ENCODE data around the gene CPA3.

CPA3 gene, protein sequence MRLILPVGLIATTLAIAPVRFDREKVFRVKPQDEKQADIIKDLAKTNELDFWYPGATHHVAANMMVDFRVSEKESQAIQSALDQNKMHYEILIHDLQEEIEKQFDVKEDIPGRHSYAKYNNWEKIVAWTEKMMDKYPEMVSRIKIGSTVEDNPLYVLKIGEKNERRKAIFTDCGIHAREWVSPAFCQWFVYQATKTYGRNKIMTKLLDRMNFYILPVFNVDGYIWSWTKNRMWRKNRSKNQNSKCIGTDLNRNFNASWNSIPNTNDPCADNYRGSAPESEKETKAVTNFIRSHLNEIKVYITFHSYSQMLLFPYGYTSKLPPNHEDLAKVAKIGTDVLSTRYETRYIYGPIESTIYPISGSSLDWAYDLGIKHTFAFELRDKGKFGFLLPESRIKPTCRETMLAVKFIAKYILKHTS

GRCh38 chr3:148865049-148865448, at the start of gene CPA3:
Gene CPA3, plus strand, starts transcription at chr3:148865296. Its CDS starts 12 bp downstream, at chr3:148865308.
- Histone ChIP-seq H3K36me3 (ENCODE audit: control insufficient read depth in 2 of 2, insufficient read depth in 2 of 2, low read length in 2 of 2) (no peaks in the 10 kb centered on the region), H3K9me3 (ENCODE audit: control insufficient read depth in 2 of 2, low read length in 2 of 2) (no peaks in the 10 kb centered on the region), H3K27ac (ENCODE audit: low read length) (no peak within 1 kb of the TSS), H3K27me3 (ENCODE audit: control insufficient read depth in 1 of 2, insufficient read depth in 2 of 2, low read length in 2 of 2) (no peaks in the 10 kb centered on the region), H3K4me3 (ENCODE audit: low read length in 2 of 2) (no peak within 1 kb of the TSS), H3K9ac (ENCODE audit: low read length in 2 of 2) (no peak within 1 kb of the TSS), H3K4me1 (ENCODE audit: control insufficient read depth, insufficient read depth, low read length) (no peaks in the 10 kb centered on the region)

DNA sequence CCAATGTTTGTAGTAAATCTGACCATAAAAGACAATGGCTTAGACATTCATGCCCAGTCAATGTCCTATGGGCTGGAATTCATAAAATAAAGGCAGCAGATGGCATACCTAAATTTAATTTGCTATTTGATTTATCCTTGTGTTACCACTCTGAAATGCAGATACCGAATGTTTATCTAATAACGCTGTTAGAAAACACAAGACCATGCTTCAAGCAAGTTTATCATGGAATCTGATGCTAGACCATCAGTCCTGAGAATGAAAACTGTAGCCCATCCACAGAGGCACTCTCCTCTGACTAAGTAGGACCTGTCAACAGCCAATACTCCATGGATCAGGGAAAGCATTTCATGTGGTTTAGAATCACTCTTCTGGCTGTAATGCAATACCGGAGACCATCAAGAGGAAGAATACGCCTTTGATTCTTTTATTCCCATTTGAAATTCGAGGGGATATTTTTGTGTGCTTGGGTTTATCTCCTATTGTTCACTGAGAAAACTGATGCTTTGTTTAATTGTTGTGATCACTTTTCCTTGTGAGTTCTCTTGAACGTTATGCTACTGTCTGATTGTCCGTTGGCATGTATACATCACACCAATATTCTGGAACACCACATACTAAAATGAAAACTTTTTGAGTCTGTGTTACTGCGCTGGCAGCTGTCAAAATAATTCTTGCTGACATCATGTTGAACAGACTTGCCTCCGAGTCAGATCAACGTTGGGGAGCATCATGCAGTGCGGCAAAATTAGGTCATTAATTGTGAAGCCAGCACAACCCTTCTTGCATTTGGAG, 49.6 kb upstream of the CPA3 start:
- Histone ChIP-seq H3K4me3 (ENCODE audit: low read length in 2 of 2) (no peak overlapping the region), H3K4me1 (ENCODE audit: control insufficient read depth, insufficient read depth, low read length) (no peaks in the 10 kb centered on the region), H3K27ac (ENCODE audit: low read length) (no peak overlapping the region), H3K27me3 (ENCODE audit: control insufficient read depth in 1 of 2, insufficient read depth in 2 of 2, low read length in 2 of 2) (no peaks in the 10 kb centered on the region), H3K9me3 (ENCODE audit: control insufficient read depth in 2 of 2, low read length in 2 of 2) (no peaks in the 10 kb centered on the region), H3K9ac (ENCODE audit: low read length in 2 of 2) (no peak overlapping the region), H3K36me3 (ENCODE audit: control insufficient read depth in 2 of 2, insufficient read depth in 2 of 2, low read length in 2 of 2) (no peaks in the 10 kb centered on the region)

- Histone ChIP-seq H3K27me3 (ENCODE audit: control insufficient read depth in 1 of 2, insufficient read depth in 2 of 2, low read length in 2 of 2) (no peaks in the 10 kb centered on the region), H3K4me3 (ENCODE audit: low read length in 2 of 2) (no peak overlapping the region), H3K36me3 (ENCODE audit: control insufficient read depth in 2 of 2, insufficient read depth in 2 of 2, low read length in 2 of 2) (no peaks in the 10 kb centered on the region), H3K9ac (ENCODE audit: low read length in 2 of 2) (no peak overlapping the region), H3K27ac (ENCODE audit: low read length) (no peak overlapping the region), H3K9me3 (ENCODE audit: control insufficient read depth in 2 of 2, low read length in 2 of 2) (no peaks in the 10 kb centered on the region), H3K4me1 (ENCODE audit: control insufficient read depth, insufficient read depth, low read length) (no peaks in the 10 kb centered on the region)
Observed at GRCh38 chr3:148816427-148816826, 48.7 kb upstream of the CPA3 start.

DNA sequence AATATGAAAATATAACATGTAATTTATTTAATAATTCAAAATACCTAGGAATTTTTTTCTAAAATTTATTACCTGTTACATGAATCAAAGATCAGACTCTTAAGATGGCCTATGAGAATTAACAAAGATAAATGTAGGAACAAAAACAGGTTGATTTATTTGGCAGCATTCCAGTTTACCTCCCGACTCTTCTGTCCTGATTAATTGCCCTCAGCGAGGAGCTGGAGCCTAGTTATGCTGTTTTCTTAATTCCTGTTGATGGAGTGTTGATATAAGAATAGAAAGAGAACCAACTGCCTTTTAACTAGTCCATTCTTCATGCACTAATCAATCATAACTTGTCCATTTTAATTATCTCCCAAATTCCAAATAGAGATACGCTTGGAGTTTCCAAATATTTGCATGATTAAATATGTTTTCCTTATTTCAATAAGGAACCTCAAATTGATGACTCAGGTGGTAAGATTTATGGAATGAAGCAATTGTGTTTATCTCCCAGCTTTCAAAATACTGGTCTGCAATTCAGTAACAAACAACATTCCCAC, 48.0 kb upstream of the CPA3 start:
- Histone ChIP-seq H3K27me3 (ENCODE audit: control insufficient read depth in 1 of 2, insufficient read depth in 2 of 2, low read length in 2 of 2) (no peaks in the 10 kb centered on the region), H3K9me3 (ENCODE audit: control insufficient read depth in 2 of 2, low read length in 2 of 2) (no peaks in the 10 kb centered on the region), H3K4me3 (ENCODE audit: low read length in 2 of 2) (no peak overlapping the region), H3K4me1 (ENCODE audit: control insufficient read depth, insufficient read depth, low read length) (no peaks in the 10 kb centered on the region), H3K9ac (ENCODE audit: low read length in 2 of 2) (no peak overlapping the region), H3K36me3 (ENCODE audit: control insufficient read depth in 2 of 2, insufficient read depth in 2 of 2, low read length in 2 of 2) (no peaks in the 10 kb centered on the region), H3K27ac (ENCODE audit: low read length) (no peak overlapping the region)

- H3K9me3 ChIP-seq (ENCODE audit: control insufficient read depth in 2 of 2, low read length in 2 of 2): no peaks in the 10 kb centered on the region
- H3K27me3 ChIP-seq (ENCODE audit: control insufficient read depth in 1 of 2, insufficient read depth in 2 of 2, low read length in 2 of 2): no peaks in the 10 kb centered on the region
- H3K27ac ChIP-seq (ENCODE audit: low read length): no peak overlapping the region
- H3K4me3 ChIP-seq (ENCODE audit: low read length in 2 of 2): no peak overlapping the region
- no peak overlapping the region for H3K9ac ChIP-seq (ENCODE audit: low read length in 2 of 2)
- H3K36me3 ChIP-seq (ENCODE audit: control insufficient read depth in 2 of 2, insufficient read depth in 2 of 2, low read length in 2 of 2): no peaks in the 10 kb centered on the region
- no peaks in the 10 kb centered on the region for H3K4me1 ChIP-seq (ENCODE audit: control insufficient read depth, insufficient read depth, low read length)
Observed at GRCh38 chr3:148820361-148821245, 44.5 kb upstream of the CPA3 start.

- H3K36me3 ChIP-seq (ENCODE audit: control insufficient read depth in 2 of 2, insufficient read depth in 2 of 2, low read length in 2 of 2): no peaks in the 10 kb centered on the region
- no peaks in the 10 kb centered on the region for H3K27me3 ChIP-seq (ENCODE audit: control insufficient read depth in 1 of 2, insufficient read depth in 2 of 2, low read length in 2 of 2)
- H3K9me3 ChIP-seq (ENCODE audit: control insufficient read depth in 2 of 2, low read length in 2 of 2): no peaks in the 10 kb centered on the region
- no peak overlapping the region for H3K4me3 ChIP-seq (ENCODE audit: low read length in 2 of 2)
- H3K4me1 ChIP-seq (ENCODE audit: control insufficient read depth, insufficient read depth, low read length): no peaks in the 10 kb centered on the region
- no peak overlapping the region for H3K9ac ChIP-seq (ENCODE audit: low read length in 2 of 2)
- no peak overlapping the region for H3K27ac ChIP-seq (ENCODE audit: low read length)
Observed at GRCh38 chr3:148823026-148823425, 42.1 kb upstream of the CPA3 start.

GRCh38 chr3:148825476-148825875, 39.6 kb upstream of the CPA3 start:
- Histone ChIP-seq H3K9me3 (ENCODE audit: control insufficient read depth in 2 of 2, low read length in 2 of 2) (no peaks in the 10 kb centered on the region), H3K9ac (ENCODE audit: low read length in 2 of 2) (no peak overlapping the region), H3K27ac (ENCODE audit: low read length) (no peak overlapping the region), H3K4me3 (ENCODE audit: low read length in 2 of 2) (no peak overlapping the region), H3K36me3 (ENCODE audit: control insufficient read depth in 2 of 2, insufficient read depth in 2 of 2, low read length in 2 of 2) (no peaks in the 10 kb centered on the region), H3K4me1 (ENCODE audit: control insufficient read depth, insufficient read depth, low read length) (no peaks in the 10 kb centered on the region), H3K27me3 (ENCODE audit: control insufficient read depth in 1 of 2, insufficient read depth in 2 of 2, low read length in 2 of 2) (no peaks in the 10 kb centered on the region)

DNA sequence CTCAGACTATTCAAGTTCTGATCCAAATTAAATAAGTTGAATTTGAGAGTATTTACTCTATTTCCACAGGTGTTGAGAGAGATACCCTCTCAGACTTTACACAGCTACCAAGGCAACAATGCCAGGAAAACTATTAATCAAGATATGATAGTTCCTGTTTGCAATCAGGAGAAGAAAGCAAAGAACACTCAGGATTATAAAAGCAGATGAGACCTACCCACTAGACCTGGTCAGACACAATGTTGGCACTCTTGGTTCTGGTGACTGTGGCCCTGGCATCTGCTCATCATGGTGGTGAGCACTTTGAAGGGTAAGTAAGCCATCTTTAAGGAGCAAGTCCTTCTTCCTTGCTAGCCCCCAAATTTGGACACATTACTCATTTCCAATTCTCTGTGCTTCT, 37.5 kb upstream of the CPA3 start, which contains the start of gene CPB1:
CPB1 (plus strand) TSS at position 227 of the 400 bp plus-strand sequence; CDS start at position 240, 13 bp downstream.
- H3K4me3 ChIP-seq (ENCODE audit: low read length in 2 of 2): no peak within 1 kb of the TSS
- H3K36me3 ChIP-seq (ENCODE audit: control insufficient read depth in 2 of 2, insufficient read depth in 2 of 2, low read length in 2 of 2): no peaks in the 10 kb centered on the region
- H3K4me1 ChIP-seq (ENCODE audit: control insufficient read depth, insufficient read depth, low read length): no peaks in the 10 kb centered on the region
- H3K27me3 ChIP-seq (ENCODE audit: control insufficient read depth in 1 of 2, insufficient read depth in 2 of 2, low read length in 2 of 2): no peaks in the 10 kb centered on the region
- no peak within 1 kb of the TSS for H3K9ac ChIP-seq (ENCODE audit: low read length in 2 of 2)
- no peak within 1 kb of the TSS for H3K27ac ChIP-seq (ENCODE audit: low read length)
- H3K9me3 ChIP-seq (ENCODE audit: control insufficient read depth in 2 of 2, low read length in 2 of 2): no peaks in the 10 kb centered on the region

DNA sequence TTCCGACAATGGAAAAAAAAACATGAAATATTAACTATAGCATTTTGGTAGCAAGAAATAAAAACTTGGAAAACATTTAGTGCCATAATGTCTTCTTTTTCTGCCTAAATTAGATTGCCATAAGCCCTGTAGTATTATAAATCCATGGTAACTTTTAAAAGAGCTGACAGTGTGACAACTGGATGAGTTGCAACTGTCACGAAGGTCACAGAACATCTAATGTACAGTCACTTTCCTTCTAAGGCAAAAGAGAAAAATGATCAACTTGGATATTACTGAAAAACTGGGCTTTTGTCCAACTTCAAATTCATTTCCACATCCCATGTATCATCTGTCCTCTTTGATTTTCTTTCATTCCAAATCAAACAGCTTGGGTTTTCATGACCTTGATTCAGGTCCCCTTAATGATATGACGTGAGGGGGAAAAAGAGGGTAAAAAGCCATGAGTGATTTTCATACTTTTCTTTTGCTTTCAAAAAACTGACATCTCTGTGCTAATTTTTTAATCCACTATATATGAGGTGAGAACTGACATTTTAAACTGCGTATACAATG, 36.9 kb upstream of the CPA3 start:
- no peaks in the 10 kb centered on the region for H3K9me3 ChIP-seq (ENCODE audit: control insufficient read depth in 2 of 2, low read length in 2 of 2)
- H3K27me3 ChIP-seq (ENCODE audit: control insufficient read depth in 1 of 2, insufficient read depth in 2 of 2, low read length in 2 of 2): no peaks in the 10 kb centered on the region
- H3K36me3 ChIP-seq (ENCODE audit: control insufficient read depth in 2 of 2, insufficient read depth in 2 of 2, low read length in 2 of 2): no peaks in the 10 kb centered on the region
- H3K4me3 ChIP-seq (ENCODE audit: low read length in 2 of 2): no peak overlapping the region
- H3K27ac ChIP-seq (ENCODE audit: low read length): no peak overlapping the region
- H3K9ac ChIP-seq (ENCODE audit: low read length in 2 of 2): no peak overlapping the region
- H3K4me1 ChIP-seq (ENCODE audit: control insufficient read depth, insufficient read depth, low read length): no peaks in the 10 kb centered on the region

DNA sequence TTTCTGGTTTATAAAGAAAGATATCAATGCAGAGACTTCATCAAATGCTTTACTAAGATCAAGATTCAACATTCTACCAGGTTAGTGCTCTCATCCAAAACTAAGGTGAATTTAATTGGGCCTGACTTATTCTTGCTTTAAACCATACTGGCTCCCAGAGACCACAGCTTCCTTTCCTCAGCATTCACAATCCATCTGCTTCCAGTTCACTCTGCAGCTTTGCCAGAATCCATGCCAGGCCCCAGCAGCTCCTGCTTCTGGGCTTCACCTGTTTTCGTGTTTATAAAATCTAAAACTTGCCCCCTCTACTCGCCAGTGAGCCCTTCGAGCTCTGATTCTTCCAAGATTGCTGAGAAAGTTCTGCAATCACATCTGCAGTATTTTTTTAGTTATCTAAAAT, 35.2 kb upstream of the CPA3 start:
- Histone ChIP-seq H3K4me3 (ENCODE audit: low read length in 2 of 2) (no peak overlapping the region), H3K36me3 (ENCODE audit: control insufficient read depth in 2 of 2, insufficient read depth in 2 of 2, low read length in 2 of 2) (no peaks in the 10 kb centered on the region), H3K4me1 (ENCODE audit: control insufficient read depth, insufficient read depth, low read length) (no peaks in the 10 kb centered on the region), H3K9ac (ENCODE audit: low read length in 2 of 2) (no peak overlapping the region), H3K27ac (ENCODE audit: low read length) (no peak overlapping the region), H3K9me3 (ENCODE audit: control insufficient read depth in 2 of 2, low read length in 2 of 2) (no peaks in the 10 kb centered on the region), H3K27me3 (ENCODE audit: control insufficient read depth in 1 of 2, insufficient read depth in 2 of 2, low read length in 2 of 2) (no peaks in the 10 kb centered on the region)
